ENCODE results near the gene HS6ST1. TPM values are rescaled to one million over a fixed set of nuclear protein-coding genes. Genes with fewer than 3 reads are reported as not detected.

HS6ST1 gene
- total RNA-seq, 4 donors from 2014 or later = 20.5 to 43.6 (median 32.1) TPM

DNA sequence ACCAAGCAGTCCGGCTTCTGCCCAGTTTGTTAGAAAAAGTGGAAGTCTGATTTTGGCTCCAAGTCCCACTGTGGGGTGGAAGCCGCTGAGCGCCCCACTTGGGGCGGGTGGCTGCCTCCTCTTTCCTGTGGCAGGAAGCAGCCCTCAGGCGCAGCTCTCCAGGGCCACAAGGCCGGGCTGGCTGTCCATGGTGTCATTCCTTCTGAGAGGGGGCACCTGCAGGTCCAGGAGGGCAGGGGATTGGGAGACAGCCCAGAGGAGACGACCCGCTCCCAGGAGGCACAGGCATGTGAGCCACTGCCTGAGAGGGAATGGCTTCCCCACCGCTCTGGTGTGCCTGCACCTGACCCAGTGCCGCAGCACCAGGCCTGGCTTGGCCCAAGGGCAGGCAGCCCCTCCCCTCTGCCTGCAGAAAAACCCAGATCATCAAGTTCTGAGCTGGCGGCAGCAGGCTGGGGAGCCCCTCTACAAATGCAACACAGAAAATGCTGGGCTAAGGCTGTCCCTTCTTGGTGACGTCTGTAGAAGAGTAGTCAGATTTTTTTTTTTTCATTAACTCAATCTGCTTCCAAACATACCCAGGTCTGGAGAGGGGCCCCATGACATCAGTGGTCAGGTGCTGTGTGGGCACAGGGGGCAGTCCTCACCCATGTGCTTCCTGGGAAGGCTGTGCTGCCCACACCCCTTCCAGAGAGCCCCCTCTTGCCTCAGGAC, 38.4 kb downstream of the HS6ST1 start:
- Histone ChIP-seq H3K27me3 (no peaks in the 10 kb centered on the region), H3K4me1 (peaks cover 0 to 45% (median 27%) of the 10 kb centered on the region in 3 donors), H3K4me3 (no peak overlapping the region), H3K9me3 (no peaks in the 10 kb centered on the region), H3K27ac (peak overlapping the region in 2 of 4 donors; percentile 17 to 39), H3K36me3 (peaks cover 0 to 25% of the 10 kb centered on the region in 2 donors)
- ATAC-seq = peak; percentile 29
- TF ChIP-seq POLR2A (IDR thresholded peaks at IDR 0.05) (no peak), POLR2AphosphoS5 (IDR thresholded peaks at IDR 0.05) (no peak), EP300 (IDR thresholded peaks at IDR 0.05) (no peak)
- TF ChIP-seq, protein P1, sequence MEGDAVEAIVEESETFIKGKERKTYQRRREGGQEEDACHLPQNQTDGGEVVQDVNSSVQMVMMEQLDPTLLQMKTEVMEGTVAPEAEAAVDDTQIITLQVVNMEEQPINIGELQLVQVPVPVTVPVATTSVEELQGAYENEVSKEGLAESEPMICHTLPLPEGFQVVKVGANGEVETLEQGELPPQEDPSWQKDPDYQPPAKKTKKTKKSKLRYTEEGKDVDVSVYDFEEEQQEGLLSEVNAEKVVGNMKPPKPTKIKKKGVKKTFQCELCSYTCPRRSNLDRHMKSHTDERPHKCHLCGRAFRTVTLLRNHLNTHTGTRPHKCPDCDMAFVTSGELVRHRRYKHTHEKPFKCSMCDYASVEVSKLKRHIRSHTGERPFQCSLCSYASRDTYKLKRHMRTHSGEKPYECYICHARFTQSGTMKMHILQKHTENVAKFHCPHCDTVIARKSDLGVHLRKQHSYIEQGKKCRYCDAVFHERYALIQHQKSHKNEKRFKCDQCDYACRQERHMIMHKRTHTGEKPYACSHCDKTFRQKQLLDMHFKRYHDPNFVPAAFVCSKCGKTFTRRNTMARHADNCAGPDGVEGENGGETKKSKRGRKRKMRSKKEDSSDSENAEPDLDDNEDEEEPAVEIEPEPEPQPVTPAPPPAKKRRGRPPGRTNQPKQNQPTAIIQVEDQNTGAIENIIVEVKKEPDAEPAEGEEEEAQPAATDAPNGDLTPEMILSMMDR (IDR thresholded peaks at IDR 0.05) = no peak
- 67% methylated on average over 2 of the region's 12 CpGs; no CpG with 5 or more reads in 1 of the 2 donors for WGBS, 2 donors (ENCODE audit: low coverage in 1 of 2)

DNA sequence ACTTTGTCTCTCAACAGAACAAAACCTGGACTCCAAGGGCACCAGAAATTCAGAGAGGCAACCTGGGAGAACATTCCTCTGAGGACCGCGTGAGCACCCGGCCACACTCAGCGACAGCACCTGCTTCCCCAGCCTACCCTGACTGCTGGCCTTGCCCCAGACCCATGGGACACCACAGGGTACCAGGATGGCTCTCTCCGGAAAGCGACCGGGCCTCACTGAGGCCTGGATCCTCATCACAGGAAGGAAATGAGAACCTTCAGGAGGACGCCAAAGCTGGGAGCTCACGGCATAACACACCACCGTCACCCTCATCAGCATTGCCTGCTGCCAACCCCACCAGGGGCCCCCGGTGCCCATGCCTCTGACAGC, 38.9 kb downstream of the HS6ST1 start:
- H3K27me3 ChIP-seq = no peaks in the 10 kb centered on the region
- no peak for ATAC-seq
- peaks cover 0 to 41% (median 27%) of the 10 kb centered on the region in 3 donors for H3K4me1 ChIP-seq
- no peak overlapping the region for H3K4me3 ChIP-seq
- 87% methylated on average over 3 of the region's 11 CpGs; no CpG with 5 or more reads in 1 of the 2 donors for WGBS, 2 donors (ENCODE audit: low coverage in 1 of 2)
- peak overlapping the region in 2 of 4 donors; percentile 17 to 39 for H3K27ac ChIP-seq
- H3K36me3 ChIP-seq = peaks cover 0 to 29% of the 10 kb centered on the region in 2 donors
- H3K9me3 ChIP-seq = no peaks in the 10 kb centered on the region
- TF ChIP-seq, protein P1 (IDR thresholded peaks at IDR 0.05) = no peak
- TF ChIP-seq POLR2A (IDR thresholded peaks at IDR 0.05) (no peak), POLR2AphosphoS5 (IDR thresholded peaks at IDR 0.05) (no peak), EP300 (IDR thresholded peaks at IDR 0.05) (no peak)

DNA sequence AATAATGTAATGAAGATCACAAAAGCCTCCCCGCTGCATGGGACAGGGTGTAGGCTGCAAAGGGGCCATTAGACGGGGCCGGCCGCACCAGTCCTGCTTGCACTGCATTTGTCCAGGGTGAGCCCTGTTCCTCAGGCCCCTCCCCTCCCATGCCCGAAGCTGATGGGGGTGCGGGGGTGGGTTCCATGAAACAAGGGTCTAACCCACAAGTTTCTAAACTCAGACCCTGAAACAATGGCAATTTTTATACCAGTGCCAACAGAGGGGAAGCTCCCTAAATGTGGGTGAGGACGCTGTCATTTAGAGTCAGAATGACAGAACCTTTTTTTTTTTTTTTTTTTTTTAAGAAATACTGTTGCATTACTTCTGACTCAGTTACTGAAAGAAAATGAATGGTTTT, 39.7 kb downstream of the HS6ST1 start:
- Histone ChIP-seq H3K27me3 (no peaks in the 10 kb centered on the region), H3K36me3 (peaks cover 0 to 35% of the 10 kb centered on the region in 2 donors), H3K9me3 (peaks cover 0 to 7% (median 0%) of the 10 kb centered on the region in 3 donors), H3K4me3 (no peak overlapping the region), H3K4me1 (peaks cover 0 to 39% (median 27%) of the 10 kb centered on the region in 3 donors), H3K27ac (no peak overlapping the region)
- 84% methylated on average over 7 of the region's 7 CpGs; no CpG with 5 or more reads in 1 of the 2 donors for WGBS, 2 donors (ENCODE audit: low coverage in 1 of 2)
- no peak for ATAC-seq
- no peak for TF ChIP-seq POLR2A (IDR thresholded peaks at IDR 0.05)
- TF ChIP-seq, protein P1 (IDR thresholded peaks at IDR 0.05) = no peak
- no peak for TF ChIP-seq EP300 (IDR thresholded peaks at IDR 0.05)
- no peak for TF ChIP-seq POLR2AphosphoS5 (IDR thresholded peaks at IDR 0.05)

DNA sequence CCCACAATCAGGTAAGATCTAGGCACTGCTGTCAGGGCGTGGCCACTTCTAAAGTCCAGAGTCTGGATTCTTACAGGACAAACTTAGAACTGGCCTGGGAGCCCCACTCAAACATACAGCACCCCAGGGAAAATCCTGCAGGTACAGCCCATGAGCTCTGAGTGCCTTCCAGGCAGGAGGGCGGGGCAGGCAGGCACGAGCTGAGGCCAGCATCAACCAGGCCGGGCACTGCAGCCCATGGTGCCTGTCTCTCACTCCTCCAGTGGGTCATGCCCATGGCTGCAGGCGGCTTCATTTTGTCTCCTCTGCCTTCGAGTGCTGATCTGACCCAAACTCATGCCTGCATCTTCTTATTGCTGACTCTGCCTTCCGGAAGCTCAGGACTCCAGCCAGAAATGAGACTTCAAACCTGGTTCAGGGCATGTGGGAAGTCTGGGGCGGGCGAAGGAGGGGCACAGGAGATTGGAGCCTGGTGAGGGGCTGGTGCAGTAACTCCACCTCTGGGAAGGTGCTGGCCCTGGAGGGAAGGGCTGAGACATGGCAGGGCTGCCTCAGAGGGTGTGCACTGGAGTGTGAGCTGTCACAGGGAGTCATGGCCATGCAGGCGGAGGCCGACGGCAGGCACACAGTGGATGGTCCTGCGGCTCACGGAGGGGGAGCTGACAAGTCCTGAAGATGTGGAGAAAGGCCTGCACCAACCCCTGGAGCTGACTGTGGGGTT, 40.5 kb downstream of the HS6ST1 start:
- Histone ChIP-seq H3K9me3 (peaks cover 0 to 8% (median 0%) of the 10 kb centered on the region in 3 donors), H3K27me3 (no peaks in the 10 kb centered on the region), H3K4me3 (no peak overlapping the region), H3K27ac (no peak overlapping the region), H3K4me1 (peaks cover 0 to 30% (median 25%) of the 10 kb centered on the region in 3 donors), H3K36me3 (peaks cover 0 to 41% of the 10 kb centered on the region in 2 donors)
- 82% methylated on average over 4 of the region's 14 CpGs; no CpG with 5 or more reads in 1 of the 2 donors for WGBS, 2 donors (ENCODE audit: low coverage in 1 of 2)
- no peak for TF ChIP-seq POLR2A (IDR thresholded peaks at IDR 0.05)
- no peak for ATAC-seq

DNA sequence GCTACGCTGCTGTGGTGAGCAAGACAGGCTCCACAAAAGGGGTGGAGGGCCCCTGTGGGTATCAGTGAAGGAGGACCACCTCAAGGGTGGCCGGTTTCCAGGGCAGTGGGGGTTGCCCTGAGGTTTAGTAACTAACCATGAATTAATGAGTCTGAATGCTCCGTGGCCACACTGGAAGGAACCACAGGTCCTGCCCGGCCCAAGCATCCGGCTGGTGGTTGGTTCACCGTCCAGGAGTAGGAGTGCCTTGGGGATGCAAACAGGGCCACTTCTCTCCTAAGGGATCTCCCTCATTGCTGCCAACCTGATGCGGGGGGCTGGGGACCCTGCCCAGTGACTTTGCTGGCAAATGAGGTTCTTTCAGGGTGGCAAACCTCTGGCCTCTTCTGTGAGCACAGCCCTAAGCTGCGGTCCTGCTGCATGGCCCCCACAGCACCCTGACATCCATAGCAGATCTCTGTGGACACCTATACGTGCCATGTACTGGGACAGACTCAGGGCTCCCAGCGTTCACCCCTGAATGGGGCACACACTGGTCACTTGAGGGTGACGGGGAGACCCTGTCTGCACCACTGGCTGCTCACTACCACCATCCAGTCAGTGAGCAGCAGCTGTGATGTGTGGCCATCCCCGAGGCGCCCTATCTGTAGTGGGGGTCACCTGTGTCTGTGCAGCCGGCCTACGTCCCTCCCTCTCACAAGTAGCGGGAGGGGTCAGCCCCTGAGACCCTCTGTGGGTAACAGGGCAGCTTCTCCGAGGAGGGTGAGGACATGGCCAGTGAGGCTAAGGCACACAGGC, 41.6 kb downstream of the HS6ST1 start:
- TF ChIP-seq POLR2AphosphoS5 (IDR thresholded peaks at IDR 0.05) = no peak
- TF ChIP-seq EP300 (IDR thresholded peaks at IDR 0.05) = no peak
- TF ChIP-seq, protein P1 (IDR thresholded peaks at IDR 0.05) = no peak
- TF ChIP-seq POLR2A (IDR thresholded peaks at IDR 0.05) = no peak
- peaks cover 0 to 20% (median 14%) of the 10 kb centered on the region in 3 donors for H3K4me1 ChIP-seq
- H3K36me3 ChIP-seq = peaks cover 0 to 41% of the 10 kb centered on the region in 2 donors
- no peak overlapping the region for H3K27ac ChIP-seq
- no peak overlapping the region for H3K4me3 ChIP-seq
- no peaks in the 10 kb centered on the region for H3K27me3 ChIP-seq
- WGBS, 2 donors (ENCODE audit: low coverage in 1 of 2) = 80% methylated on average over 2 of the region's 17 CpGs; no CpG with 5 or more reads in 1 of the 2 donors
- peaks cover 0 to 8% (median 0%) of the 10 kb centered on the region in 3 donors for H3K9me3 ChIP-seq
- no peak for ATAC-seq

Data from gastroesophageal sphincter (tissue), 4 donors.